ENCODE measurements around the gene HMGCL.
"Not testable (repeated sequence)": the region's sequence is repeated elsewhere in the genome, so short reads cannot be mapped to it uniquely, and the experiment has no call there.

HMGCL gene

GRCh38 chr1:23804183-23804835 lies 20.9 kb downstream of the HMGCL start:
- TF ChIP-seq CTCF (IDR thresholded peaks at IDR 0.05; ENCODE audit: extremely low read depth, insufficient read depth, missing control alignments): no peak
- DNase-seq (ENCODE audit: low spot score): no peak

DNA sequence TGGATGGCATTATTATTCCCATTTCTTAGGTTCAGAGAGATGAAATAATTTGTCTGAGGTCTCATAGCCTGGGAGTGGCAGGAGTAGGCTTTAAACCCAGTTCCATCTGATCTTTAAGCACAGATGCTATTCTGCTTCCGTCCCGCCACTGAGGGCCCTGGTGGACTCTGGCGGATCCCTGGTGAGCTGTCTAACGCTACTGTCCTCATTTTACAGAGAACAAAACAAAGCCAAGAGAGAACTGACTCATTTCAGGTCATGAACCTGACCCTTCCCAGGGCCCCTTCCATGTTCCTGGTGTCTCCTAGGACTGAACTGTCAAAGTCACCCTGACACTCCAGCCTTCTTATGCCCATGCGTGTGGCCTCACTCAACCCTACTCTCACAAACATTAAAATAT lies 21.6 kb downstream of the HMGCL start:
- in situ Hi-C loops (cut with MboI; ENCODE audit: low pct_unique_long_range_greater_than_20kb, low sequenced_read_pairs, unreplicated experiment): no loop called here
- no peak for TF ChIP-seq CTCF (IDR thresholded peaks at IDR 0.05; ENCODE audit: extremely low read depth, insufficient read depth, missing control alignments)
- DNase-seq (ENCODE audit: low spot score): no peak

More at GRCh38 chr1:23804183-23804835, 20.9 kb downstream of the HMGCL start:
- in situ Hi-C loops (cut with MboI; ENCODE audit: low pct_unique_long_range_greater_than_20kb, low sequenced_read_pairs, unreplicated experiment): no loop called here

GRCh38 chr1:23802809-23803342 lies 22.4 kb downstream of the HMGCL start:
- in situ Hi-C loops (cut with MboI; ENCODE audit: low pct_unique_long_range_greater_than_20kb, low sequenced_read_pairs, unreplicated experiment); DNase-seq (ENCODE audit: low spot score): not testable (repeated sequence)

- no peak for TF ChIP-seq CTCF (IDR thresholded peaks at IDR 0.05; ENCODE audit: extremely low read depth, insufficient read depth, missing control alignments)
- in situ Hi-C loops (cut with MboI; ENCODE audit: low pct_unique_long_range_greater_than_20kb, low sequenced_read_pairs, unreplicated experiment): no loop called here
- DNase-seq (ENCODE audit: low spot score): no peak
These were observed 23.4 kb downstream of the HMGCL start for GRCh38 chr1:23801876-23802275.

- DNase-seq (ENCODE audit: low spot score): no peak
- no peak for TF ChIP-seq CTCF (IDR thresholded peaks at IDR 0.05; ENCODE audit: extremely low read depth, insufficient read depth, missing control alignments)
- in situ Hi-C loops (cut with MboI; ENCODE audit: low pct_unique_long_range_greater_than_20kb, low sequenced_read_pairs, unreplicated experiment): no loop called here
These were observed 23.9 kb downstream of the HMGCL start for GRCh38 chr1:23801338-23801748.

- peak; percentile 99 for DNase-seq (ENCODE audit: low spot score)
- in situ Hi-C loops (cut with MboI; ENCODE audit: low pct_unique_long_range_greater_than_20kb, low sequenced_read_pairs, unreplicated experiment): no loop called here
- no peak for TF ChIP-seq CTCF (IDR thresholded peaks at IDR 0.05; ENCODE audit: extremely low read depth, insufficient read depth, missing control alignments)
These were observed 24.6 kb downstream of the HMGCL start, which contains the start of gene GALE for GRCh38 chr1:23800400-23801337. Gene GALE, minus strand, starts transcription at chr1:23800754. Its CDS starts 1,747 bp downstream, at chr1:23799007.
